HG03558 (cell line): Measurements from ENCODE around the gene CCDC148.

Experiments used
- ATAC-seq: cut with Tn5 transposase; IDR thresholded peaks from one replicate; pipeline ENCODE4 v1.9.1; 2021; ENCODE audit warnings: moderate number of reproducible peaks; ENCODE audit not compliant: unreplicated experiment; ENCODE audit errors: extremely low read depth

CCDC148 gene

DNA sequence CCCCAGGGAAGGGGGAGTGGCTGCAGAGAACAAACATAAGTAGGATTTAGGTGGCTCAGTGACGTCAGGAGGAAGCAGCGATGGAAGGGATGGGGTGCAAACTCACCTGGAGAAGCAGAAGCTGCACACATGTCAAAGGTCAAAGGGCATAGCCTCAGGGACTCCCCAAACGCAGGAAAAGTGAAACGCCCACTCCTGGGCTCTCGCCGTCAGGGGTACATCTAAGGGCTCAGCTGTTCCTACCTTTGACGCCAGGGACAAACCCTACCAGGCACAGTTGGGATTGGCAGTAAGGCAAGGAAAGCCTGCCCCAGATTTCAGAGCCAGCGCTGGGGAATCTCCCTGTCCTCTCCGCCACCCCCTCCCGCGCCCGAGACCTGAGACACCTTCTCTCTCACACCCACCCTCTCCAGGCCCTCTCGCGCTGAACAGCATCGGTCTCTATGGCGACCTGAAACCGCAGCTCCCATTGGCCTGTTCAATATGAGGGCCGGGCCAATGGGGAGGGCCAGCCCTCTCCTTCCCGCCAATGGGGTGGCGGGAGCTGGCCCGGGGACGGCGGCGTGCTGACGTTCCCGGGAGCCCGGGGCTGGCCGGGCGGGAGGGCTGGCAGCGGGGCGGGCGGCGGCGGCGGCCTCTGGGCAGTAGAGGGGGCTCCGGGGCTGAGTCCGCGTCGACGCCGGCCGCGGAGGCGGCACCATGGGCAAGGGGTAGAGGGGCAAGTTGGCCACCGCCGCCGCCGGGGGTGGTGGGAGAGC is at the start of gene CCDC148, which contains the start of gene PKP4:
Gene CCDC148 (minus strand): TSS at position 445 of the 758 bp plus-strand sequence. CDS start 314 bp downstream, at position 131.
Gene PKP4 (plus strand): TSS at position 644 of the 758 bp plus-strand sequence. CDS start 76,233 bp downstream, outside the sequence.
- peak; percentile 93 for ATAC-seq

- ATAC-seq: no peak
These were observed 48.9 kb upstream of the CCDC148 start for GRCh38 chr2:158505448-158505934.

GRCh38 chr2:158504088-158504487 is 47.5 kb upstream of the CCDC148 start:
- no peak for ATAC-seq

DNA sequence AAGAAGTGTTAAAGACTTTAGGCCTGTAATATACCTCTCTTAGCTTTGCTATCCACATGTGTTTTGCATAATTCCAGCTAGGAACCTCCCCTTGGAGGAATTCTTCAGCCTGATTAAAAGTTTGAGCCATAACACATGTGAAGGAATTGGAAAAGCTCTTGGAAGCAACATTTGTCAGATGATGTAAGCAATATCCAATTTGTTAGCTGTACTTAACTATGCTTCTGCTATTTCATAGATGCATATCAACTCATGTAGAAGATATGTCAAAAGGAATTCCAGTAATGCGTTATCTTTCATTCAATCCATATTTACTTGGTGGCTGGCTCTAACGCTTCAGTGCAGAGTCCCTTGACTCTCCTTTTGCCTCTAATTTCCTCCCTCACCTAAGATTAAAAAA is 46.4 kb upstream of the CCDC148 start:
- no peak for ATAC-seq

DNA sequence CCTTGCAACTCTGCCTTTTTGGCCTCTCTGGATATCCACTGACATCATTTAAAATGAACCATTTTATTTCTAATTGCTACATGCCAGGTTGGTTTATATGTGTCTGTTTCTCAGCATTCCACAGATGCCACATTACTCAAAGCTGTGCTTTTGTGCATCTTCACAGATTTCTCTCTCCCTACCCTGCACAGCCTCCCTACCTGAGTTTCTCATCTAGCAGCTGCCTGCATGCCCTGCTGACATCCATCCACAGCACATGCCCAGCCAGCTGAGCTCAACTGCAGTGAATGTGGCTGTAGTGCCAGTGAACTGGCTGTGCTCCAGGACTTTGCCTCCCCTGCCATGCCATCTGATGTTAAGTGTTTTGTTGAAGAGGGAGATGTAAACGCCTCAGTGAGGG is 44.7 kb upstream of the CCDC148 start:
- no peak for ATAC-seq

DNA sequence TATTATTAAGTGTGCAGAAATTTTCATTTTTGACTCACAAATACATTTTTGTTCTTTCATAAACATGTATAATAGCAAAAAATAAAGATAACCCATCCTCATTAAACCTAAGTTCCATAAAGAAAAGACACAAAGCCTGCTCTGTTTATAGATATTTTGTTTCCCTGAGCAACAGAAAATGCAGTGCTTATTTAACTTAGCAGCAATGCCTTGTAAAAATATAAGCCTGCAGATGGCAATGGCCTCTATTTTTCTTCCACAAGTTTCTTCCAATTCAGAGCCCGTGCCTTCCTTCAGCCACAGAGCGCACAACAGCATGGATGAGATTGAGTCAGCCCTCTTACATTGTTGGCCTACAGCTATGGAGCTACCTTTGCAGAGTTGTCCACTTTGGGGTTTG is 43.8 kb upstream of the CCDC148 start:
- no peak for ATAC-seq

DNA sequence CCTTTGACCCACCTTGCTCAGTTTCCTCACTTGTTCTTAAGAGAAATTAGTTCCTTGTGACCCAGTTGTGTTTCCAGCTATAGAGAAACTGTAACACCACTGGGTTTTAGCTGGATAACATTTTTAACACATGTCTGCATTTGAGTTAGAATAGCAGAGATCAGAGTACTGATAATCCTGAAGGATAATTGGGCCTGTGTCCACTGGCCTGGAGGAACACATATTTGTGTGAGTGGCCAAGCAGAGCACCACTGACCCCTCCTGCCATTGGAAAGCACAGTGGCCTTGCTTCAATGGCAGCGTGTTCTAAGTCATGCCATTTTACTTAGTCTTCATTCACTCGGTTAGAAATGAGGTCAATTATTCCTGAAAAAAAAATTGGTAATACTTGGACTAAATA is 42.8 kb upstream of the CCDC148 start:
- no peak for ATAC-seq

DNA sequence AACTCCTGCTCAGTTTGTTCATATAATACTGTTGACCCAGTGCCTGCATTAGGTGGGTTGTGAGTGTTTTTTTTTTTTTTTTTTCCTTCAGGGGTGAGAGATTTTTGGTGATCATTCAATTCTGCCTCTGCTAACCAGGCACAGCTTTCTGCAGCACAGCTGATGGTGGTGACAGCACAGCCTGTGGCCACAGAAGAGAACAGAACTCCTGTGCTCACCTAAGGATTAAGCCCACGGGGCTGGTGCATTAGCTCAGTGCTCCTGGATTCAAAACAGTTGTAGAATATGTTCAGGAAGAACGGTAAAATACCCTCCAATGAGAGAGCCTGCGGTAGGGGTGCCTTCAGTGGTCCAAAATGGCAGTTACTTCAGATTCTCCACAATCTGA is 42.2 kb upstream of the CCDC148 start:
- no peak for ATAC-seq

- ATAC-seq: no peak
These were observed 41.6 kb upstream of the CCDC148 start for GRCh38 chr2:158498043-158498748.

GRCh38 chr2:158497486-158497885 is 40.9 kb upstream of the CCDC148 start:
- ATAC-seq: no peak

GRCh38 chr2:158496986-158497385 is 40.4 kb upstream of the CCDC148 start:
- no peak for ATAC-seq

GRCh38 chr2:158495175-158495574 is 38.6 kb upstream of the CCDC148 start:
- no peak for ATAC-seq

DNA sequence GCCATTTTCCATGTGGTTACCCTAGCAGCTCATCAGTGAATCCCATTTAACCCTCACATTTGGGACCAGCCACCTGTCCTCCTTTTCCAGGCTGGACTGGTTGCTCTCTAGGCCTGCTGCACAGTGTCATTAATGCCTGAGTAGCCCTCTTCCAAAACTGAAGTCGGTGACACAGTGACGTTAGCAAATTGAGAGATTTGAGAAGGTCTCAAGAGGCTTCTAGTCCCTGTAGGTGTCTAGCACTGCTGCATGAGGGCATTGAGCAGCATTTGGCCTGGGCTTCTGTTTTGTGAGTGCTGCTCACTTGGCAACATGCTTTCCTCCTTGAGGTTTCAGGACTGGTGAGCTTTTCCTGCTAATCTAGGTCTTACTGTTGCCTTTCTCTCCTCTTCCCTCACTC is 36.9 kb upstream of the CCDC148 start:
- no peak for ATAC-seq

GRCh38 chr2:158491072-158491471 is 34.5 kb upstream of the CCDC148 start:
- no peak for ATAC-seq

DNA sequence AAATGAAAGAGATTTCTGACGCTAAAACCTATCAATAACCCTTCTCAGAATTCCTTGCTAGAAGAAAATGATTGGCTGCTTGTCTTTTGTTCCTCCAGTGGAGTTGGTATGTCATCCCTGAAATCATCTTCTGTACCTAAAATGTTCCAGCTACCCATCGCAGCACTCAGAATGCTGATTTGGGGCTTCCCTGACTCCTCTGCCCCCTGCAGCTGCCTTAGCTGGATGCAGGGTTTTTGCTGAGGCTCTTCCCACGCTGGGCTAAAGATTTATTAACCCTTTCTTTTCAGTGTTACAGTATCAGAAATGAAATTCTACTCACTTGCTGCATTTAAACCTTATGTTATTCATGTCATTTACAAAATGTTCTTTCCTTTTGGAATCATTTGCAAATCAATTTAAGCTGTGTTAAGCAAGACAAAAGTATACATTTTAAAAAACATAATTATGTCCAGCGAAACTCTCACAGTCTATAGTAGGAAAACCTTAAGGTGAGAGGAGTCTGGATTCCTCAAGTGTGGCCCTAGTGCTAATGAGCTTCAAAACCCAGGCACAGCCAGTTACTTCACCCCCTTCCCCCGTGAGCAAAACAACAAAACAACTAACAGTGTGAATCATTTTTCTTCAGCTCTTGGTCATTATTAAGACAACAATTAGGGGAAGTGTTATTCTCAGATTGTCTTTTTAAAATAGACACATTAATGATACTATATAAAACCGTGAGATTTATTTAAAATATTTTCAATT is 33.0 kb upstream of the CCDC148 start:
- no peak for ATAC-seq

DNA sequence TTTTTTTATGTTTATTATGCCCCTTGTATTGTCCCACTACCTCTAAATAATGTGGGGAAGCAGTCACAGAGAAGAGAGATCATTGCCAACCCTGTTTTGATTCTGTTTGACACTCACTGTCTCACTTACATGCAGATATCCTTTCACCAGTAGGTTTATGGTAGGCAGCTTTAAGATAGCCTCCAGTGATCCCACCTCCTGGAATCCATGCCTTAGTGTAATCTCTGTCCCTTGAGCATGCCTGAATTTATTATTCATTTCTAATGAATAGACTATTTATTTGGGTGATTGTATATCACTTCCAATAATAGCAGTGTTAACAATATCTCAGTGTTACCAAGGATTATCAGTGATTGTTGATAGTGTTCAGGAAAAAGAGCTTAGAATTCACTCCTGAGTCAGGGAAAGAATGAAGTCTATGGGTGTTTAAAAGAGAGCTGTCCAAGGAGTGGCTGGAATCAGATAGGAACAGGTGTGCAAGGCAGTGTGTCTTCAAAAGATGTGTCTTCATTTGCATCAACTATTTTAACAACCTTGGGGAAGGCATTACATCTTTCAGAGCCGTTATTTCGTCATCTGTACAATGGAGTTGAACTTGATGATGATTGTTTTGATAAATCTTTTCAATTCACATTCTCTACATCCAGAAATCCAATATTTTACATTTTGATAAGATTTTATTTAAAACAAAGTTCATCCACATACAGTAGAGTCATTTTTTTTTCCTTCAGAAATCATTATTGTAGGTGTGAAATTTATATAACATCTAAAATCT is 32.1 kb upstream of the CCDC148 start:
- ATAC-seq: no peak

GRCh38 chr2:158487419-158487818 is 30.9 kb upstream of the CCDC148 start:
- no peak for ATAC-seq

- ATAC-seq: no peak
These were observed 30.4 kb upstream of the CCDC148 start for GRCh38 chr2:158486970-158487325.

DNA sequence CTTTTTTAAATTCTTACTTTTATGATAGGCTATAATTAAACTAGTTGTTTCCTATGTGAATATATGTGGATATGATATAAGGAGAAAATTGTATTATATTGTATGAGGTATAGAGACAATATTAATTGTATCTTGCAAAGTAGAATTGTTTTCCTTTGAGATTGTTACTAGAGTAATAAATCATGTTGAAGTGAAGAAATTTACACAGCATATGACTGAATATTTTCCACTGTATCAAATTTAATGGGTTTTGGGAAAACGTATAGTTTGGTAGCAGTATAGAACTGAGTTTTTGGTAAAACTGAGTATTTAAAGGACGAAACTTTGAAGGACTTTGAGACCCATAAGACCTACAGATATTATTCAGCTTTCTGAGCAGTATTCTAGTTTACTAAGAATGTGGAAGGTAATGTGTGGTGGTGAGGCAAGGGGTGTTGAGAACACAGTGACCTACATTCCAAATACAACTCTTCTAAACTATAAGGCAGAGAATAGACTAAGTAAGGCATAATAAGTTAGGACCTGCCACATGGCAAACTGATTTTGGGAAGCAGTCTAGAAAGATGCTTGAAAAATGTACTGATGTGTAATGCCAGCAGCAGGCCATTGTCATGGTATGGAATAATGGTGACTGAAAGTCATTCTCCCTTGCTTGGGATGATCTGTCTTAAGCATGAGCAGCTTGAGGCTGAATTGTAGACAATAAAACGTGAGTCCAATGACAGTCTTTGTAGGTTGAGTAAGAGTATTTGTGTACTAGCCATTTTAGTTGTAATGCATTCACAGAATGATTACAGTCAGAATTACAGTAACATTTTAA is 29.8 kb upstream of the CCDC148 start:
- ATAC-seq: no peak
